ENCODE results near the gene NAXE.
"Not testable (repeated sequence)": the region's sequence is repeated elsewhere in the genome, so short reads cannot be mapped to it uniquely, and the experiment has no call there.

Gene NAXE

GRCh38 chr1:156566436-156566835 is 25.1 kb upstream of the NAXE start:
- DNase-seq: no peak

- DNase-seq: no peak
Measured at GRCh38 chr1:156571261-156571852, 20.2 kb upstream of the NAXE start.

- peak in 46 of 51 donors; percentile 15 to 82 (median 55) for DNase-seq
Measured at GRCh38 chr1:156571919-156572662, 19.5 kb upstream of the NAXE start, which contains the start of gene IQGAP3. Gene IQGAP3, minus strand, starts transcription at chr1:156572565. Its CDS starts 36 bp downstream, at chr1:156572529.

- peak in 1 of 51 donors; percentile 9 for DNase-seq
Measured at GRCh38 chr1:156572663-156573018, 18.9 kb upstream of the NAXE start.

- DNase-seq: no peak
Measured at GRCh38 chr1:156574039-156574633, 17.4 kb upstream of the NAXE start.

- no peak for DNase-seq
Measured at GRCh38 chr1:156577550-156577949, 14.0 kb upstream of the NAXE start.

- DNase-seq: no peak
Measured at GRCh38 chr1:156578055-156578454, 13.5 kb upstream of the NAXE start.

- no peak for DNase-seq
Measured at GRCh38 chr1:156579472-156579871, 12.1 kb upstream of the NAXE start, which contains the start of gene TTC24. Gene TTC24, plus strand, starts transcription at chr1:156579723. Its CDS starts 1,642 bp downstream, at chr1:156581365.

GRCh38 chr1:156581661-156582387 is 9.8 kb upstream of the NAXE start:
- no peak for DNase-seq

GRCh38 chr1:156582388-156583017 is 9.1 kb upstream of the NAXE start:
- no peak for DNase-seq

GRCh38 chr1:156583821-156584622 is 7.6 kb upstream of the NAXE start:
- DNase-seq: peak in 38 of 51 donors; percentile 5 to 80 (median 36)

GRCh38 chr1:156584813-156585212 is 6.8 kb upstream of the NAXE start:
- DNase-seq: no peak

- DNase-seq: no peak
Measured at GRCh38 chr1:156586323-156586722, 5.3 kb upstream of the NAXE start.

GRCh38 chr1:156586892-156587477 is 4.6 kb upstream of the NAXE start:
- no peak for DNase-seq

- not testable (repeated sequence) for DNase-seq
Measured at GRCh38 chr1:156587927-156588326, 3.6 kb upstream of the NAXE start.

GRCh38 chr1:156589546-156589945 is 2.0 kb upstream of the NAXE start:
- no peak for DNase-seq

- no peak for DNase-seq
Measured at GRCh38 chr1:156590326-156591180, 1.0 kb upstream of the NAXE start.

GRCh38 chr1:156591181-156591431 is 470 bp upstream of the NAXE start:
- DNase-seq: no peak

GRCh38 chr1:156592158-156592909 is 758 bp downstream of the NAXE start:
- DNase-seq: no peak

Measured in hypothalamus (tissue), 51 donors.